NCI-H2171 (cell line): Measurements from ENCODE around the gene COA1.
"Not testable (repeated sequence)": the region's sequence is repeated elsewhere in the genome, so short reads cannot be mapped to it uniquely, and the experiment has no call there.

Experiments
- DNase-seq: peaks from one replicate; lab custom pipeline; 2025; lab: John Stamatoyannopoulos, UW

COA1 gene

DNA sequence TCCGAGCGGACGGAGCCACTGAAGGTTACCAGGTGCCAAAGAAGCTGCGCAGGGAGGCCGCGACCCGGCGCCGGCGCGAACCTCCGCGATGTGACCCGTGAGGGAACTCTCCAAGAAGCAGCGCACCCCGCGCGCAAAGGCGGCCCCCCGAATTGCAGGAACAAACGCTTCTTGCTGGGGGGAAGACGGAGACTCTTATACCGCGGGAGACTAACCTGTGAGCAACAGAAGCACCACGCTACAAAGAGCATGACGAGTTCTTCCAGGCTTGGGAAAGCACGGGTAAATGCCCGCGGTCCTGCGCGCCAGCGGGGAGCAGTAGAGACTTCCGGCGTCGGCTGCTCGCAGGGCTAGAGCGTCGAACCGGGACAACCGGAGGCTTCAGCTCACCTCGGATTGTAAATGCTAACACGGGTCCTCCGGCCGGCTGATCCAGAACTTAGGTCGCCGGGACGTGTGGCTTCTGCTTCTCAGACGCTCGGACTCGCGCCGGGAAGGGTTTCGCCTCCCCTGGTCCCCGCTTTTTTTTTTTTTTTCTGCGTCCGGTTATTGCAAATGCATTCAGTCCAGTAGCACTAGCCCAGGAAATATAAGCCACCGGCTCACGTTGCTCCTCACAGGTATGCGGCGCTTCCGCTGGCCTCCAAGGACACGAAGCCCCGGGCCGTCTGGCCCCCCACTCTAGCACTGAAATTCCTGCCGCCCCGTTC is at the start of gene COA1:
TSS of gene COA1 (minus strand) at position 310 of the 710 bp plus-strand sequence. CDS start 80,909 bp downstream, outside the sequence.
- peak; percentile 87 for DNase-seq

GRCh38 chr7:43778293-43779044 is 49.1 kb upstream of the COA1 start:
- peak; percentile 9 for DNase-seq

DNA sequence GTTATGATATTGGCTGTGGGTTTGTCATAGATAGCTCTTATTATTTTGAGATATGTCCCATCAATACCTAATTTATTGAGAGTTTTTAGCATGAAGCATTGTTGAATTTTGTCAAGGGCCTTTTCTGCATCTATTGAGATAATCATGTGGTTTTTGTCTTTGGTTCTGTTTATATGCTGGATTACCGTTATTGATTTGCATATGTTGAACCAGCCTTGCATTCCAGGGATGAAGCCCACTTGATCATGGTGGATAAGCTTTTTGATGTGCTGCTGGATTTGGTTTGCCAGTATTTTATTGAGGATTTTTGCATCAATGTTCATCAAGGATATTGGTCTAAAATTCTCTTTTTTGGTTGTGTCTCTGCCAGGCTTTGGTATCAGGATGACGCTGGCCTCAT is 45.9 kb upstream of the COA1 start:
- DNase-seq: not testable (repeated sequence)

- DNase-seq: not testable (repeated sequence)
Observed at GRCh38 chr7:43773268-43773667, 43.9 kb upstream of the COA1 start.

DNA sequence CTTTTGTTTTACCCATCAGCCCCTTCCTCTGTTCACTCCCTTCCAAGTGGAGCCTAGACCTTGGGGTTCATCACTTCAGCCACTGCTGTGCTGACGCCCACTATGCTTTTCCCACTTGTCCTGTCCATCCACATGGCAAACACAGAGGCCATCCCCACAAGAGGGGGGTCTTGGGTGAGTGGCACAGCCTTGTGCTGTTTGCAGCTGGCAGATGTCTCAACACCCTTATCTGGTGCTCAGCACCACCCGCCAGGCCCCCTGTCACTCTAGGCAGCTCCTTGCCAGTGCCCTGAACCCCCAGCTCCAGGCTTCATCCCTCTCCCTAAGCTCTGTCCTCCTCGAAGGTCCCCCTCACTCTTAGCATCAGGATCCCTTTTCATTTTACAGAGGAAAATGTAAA is 42.2 kb upstream of the COA1 start:
- no peak for DNase-seq

DNA sequence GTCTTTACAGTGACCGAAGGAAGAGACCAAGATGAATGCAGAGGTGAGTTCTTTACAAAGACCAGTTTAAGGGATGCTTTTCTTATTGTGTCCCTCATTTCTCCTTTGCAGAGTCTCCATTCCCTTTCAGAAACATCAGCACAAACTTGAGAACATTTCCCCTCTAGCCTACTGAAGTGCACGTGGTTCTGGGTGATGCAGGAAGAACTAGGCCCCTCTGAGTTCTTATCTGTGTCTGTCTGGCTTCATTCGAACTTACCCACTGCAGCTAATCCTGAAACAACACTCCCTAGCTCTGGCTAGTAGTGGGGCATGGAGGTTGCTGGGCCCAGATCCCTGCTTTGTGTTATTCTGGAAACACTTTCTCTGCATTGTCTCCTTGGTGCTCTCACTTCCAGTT is 41.8 kb upstream of the COA1 start:
- DNase-seq: no peak

DNA sequence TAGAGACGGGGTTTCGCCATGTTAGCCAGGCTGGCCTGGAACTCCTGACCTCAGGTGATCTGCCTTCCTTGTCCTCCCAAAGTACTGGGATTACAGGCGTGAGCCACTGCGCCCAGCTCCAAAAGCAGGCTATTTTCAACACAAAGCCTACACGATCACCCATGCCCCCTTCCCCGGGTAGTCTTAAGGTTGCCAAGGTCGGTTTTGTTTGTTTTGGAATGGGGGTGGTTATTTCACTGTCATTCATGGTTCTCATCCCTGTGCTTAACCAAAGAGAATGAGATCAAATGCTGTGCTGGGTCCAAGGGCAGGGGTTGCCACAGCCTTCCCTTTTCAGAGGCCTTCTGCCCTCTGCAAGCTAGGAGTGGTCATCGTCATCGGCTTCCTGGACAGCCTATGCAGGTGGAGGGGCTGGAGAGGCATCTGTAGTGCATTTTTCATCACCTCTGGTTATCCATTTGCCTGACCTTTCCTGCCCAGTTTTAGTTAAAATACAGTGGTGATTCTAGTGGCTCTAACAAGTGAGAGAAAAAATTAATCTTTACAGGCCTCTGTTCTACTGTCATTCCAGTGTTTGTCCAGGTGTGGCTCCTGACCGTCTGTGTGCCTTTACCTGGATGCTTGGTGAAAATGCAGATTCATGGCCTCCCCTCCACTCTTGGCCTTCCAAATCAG is 40.6 kb upstream of the COA1 start:
- no peak for DNase-seq

GRCh38 chr7:43769281-43769680 is 40.0 kb upstream of the COA1 start:
- no peak for DNase-seq

- no peak for DNase-seq
Observed at GRCh38 chr7:43768887-43769272, 39.6 kb upstream of the COA1 start.

DNA sequence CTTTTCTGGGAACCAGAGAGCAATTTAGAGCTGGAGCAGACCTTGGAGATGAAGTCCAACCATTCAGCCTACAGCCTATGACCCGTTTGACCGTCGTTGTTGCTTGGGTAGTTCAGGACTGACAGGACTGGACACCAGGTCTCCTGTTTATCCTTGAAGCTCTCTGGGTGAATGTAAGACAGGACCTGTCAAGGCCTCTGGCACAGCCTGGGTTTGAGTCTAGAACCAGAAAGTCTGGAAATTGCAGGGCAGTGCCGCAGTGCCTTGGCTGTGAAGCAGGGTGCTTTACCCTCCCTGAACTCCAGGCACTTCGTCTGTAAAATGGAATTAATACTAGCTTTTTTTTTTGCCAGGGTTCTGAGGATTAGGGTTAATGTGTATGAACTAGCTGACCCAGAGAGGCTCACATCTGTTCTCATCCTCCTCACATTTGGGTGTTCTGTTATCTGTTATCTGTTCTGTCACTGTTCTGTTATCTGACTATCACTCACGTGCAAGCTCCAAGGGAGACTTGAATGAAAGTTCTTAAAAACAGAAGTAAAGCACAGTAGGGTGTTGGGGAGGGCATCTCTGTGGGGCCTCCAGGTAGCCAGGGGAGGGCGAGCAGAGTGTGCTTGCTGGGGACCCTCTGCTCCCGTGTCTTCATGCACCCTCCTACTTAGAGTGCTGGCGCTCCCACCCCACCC is 39.0 kb upstream of the COA1 start:
- no peak for DNase-seq

- no peak for DNase-seq
Observed at GRCh38 chr7:43767311-43767710, 38.0 kb upstream of the COA1 start.

- DNase-seq: no peak
Observed at GRCh38 chr7:43766564-43766963, 37.2 kb upstream of the COA1 start.

DNA sequence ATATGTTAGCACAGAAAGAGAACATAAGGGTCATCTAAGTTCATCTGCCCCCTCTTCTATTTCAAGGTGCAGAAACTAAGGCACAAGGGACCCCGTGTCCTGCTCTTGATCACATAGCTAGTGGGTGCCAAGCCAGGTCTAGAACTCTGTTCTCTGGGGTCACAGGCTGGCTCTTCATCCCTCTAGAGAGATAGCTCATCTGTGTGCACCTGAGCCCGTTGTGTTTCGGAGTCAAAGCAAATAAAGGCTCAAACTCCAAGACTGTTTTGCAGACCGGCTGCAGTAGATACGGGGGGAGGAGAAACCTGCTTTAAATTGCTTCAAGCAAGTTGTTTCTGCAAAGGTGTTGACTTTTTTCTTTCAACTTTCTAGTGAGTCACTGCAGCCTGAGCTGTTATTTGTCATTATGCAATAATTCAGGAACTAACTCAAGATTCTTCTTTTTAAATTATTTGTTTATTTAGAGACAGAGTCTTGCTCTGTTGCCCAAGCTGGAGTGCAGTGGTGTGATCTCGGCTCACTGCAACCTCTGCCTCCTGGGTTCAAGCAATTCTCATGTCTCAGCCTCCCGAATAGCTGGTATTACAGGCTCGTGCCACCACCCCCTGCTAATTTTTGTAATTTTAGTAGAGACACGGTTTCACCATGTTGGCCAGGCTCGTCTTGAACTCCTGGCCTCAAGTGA is 35.6 kb upstream of the COA1 start:
- DNase-seq: no peak

DNA sequence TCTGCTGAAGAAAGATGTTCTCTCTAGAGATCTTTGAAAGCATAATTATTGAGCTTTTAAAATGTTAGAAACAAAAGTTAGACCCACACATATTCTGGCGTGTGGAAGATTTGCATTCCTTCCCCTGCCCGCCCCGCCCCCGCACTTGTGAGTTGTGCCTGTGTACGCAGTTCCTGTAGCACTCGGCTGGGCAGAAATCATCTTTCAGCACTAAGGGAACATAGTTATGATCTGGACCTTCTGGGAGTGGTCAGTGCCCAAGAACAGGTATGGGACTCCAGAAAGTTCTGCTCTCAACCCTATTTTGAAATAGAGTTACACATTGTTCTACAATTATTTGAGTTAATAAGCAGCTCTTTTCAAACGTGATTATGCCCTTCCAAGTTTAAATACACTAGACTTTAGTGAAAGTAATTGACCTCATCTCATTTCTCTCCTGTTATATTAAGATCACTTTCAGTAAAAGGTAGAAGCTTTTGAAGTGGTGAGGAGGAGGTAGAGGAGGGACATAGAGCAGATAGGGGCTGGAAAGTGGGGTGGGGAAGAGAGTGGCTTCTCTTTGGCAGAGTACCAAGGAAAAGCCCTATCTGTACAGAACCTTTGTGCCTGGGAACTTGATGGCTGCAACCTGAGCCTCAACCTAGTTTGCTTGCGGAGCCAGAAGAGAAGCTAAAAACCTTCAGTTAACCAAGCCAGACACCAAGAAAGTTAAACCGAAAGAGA is 34.9 kb upstream of the COA1 start:
- no peak for DNase-seq

DNA sequence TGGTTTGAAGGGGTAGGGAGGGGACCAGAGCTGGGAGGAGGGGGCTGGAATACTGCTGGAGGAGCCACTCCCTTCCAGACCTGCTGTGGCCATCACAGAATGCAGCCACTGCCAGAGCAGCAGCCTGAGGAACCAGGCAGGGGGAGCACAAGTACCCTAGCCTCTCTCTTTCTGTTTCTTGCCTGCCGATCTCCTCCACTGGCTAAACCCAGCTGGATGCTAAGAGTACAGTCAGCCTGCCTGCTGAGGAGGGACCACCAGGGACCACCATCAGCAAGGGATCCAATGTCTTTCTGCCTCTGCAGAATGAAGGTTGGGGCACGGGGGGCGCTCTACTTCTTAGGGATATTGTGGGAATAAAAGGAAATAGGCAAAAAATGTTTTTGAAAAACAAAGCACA is 33.9 kb upstream of the COA1 start:
- DNase-seq: no peak

DNA sequence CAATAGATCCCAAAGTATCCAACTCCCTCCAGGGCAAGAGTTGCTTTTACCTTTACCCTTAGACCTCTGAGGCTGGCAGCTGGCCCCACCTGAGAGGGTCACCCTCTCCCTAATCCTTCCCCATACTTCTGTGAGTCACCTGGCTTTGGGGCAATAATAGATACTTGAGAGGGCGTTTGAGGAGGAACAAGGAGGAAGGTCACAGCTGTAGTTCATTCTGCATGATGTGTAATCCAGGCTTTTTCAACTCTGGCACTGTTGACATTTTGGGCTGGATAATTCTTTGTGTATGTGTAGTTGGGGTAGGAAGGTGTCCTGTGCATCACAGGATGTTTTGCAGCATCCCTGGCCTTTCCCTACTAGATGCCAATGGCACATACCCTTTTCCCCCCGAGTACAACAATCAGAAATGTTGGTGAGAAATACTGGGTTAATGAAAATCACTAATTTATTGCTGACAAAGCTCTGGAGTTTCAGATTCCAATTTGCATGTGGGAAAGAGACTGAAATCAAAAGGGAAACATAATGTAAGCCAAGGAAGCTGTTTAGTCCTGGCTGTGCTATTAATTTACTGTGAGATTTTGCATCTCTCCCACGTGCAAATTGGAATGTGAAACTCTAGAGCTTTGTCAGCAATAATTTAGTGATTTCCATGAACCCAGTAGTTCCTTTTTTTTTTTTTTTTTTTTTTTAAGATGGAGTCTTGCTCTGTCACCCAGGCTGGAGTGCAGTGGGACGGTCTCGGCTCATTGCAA is 32.8 kb upstream of the COA1 start:
- no peak for DNase-seq

DNA sequence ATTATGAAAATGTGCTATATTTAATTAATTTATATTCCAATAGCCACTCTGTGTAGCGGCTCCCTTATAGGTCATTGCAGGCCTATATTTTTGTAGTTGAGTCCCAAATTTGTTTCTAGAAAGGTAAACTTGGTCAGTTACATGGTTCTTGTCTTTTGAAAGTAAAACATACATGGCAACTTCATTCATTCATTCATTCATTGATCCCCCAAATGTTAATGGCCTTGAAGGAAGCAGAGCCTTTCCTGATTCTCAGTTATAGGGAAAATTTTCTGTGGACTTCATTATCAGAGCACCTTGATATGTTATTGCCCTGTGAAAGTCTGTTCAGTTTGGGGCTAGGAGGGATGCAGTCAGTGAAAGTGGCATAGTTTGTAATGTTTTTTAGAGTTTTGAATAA is 32.1 kb upstream of the COA1 start:
- no peak for DNase-seq

DNA sequence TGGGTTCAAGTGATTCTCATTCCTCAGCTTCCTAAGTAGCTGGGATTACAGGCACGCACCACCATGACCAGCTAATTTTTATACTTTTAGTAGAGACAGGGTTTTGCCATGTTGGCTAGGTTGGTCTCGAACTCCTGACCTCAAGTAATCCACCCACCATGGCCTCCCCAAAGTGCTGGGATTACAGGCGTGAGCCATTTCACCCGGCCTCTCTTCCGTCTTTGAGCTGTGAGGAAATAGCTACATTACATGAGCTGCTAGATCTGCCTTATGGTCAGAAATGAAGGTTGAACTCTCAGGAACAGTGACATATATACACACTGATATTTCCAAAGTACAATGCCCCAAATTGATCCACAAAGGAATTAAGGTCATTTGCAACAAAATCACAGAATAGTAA is 31.5 kb upstream of the COA1 start:
- no peak for DNase-seq

DNA sequence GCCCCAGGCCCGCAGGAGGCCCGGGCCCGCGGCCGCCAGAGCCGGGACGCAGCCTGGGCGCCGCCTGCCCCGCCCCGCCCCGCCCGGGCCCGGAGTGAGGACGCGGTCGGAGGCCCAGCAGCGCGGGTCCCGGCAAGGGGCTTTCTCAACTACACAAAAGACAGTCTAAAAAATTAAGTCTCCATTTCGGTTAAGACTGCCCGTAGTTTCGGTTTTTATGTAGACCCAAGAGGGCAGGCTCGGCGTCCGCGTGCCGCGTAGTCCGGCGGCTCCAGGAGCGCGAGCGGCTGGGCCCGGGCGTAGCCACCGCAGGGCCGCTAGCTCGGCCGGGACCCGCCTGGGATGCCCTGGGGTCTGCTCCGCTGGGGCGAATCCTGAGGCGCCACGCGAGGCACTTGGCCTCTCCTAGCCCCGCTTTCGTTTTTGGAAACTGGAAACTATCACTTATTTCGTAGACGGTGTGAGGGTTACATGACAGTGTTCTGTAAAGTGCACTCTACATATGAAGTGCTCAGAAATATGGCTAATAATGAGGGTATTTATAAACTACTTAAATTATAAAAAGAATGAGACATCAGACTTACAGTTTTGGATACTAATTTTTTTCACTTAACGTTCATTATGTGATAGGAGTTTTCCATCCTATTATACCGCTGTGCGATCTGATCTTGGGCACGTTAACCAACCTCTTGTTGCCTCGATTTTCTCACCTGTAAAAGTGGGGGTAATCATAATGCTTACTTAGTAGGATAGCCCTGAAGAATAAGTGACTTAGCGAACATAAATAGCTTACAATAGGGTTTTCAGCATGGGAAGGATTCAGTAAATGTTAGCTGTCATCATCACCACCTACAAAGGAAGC is 29.7 kb upstream of the COA1 start:
- no peak for DNase-seq
